Activated T-helper 17 cell treated with anti-CD3 and anti-CD28 coated beads, Interleukin-2, amount 50 U/mL, for 72 hours (primary cell): Measurements from ENCODE around the gene GTPBP3. TPM values are rescaled to one million over a fixed set of nuclear protein-coding genes. Genes with fewer than 3 reads are reported as not detected.
A peak's percentile ranks its signal among the peaks of the same experiment; 100 is the strongest.
"Not testable (repeated sequence)": the region's sequence is repeated elsewhere in the genome, so short reads cannot be mapped to it uniquely, and the experiment has no call there.

Experiments
- ATAC-seq: fragments of 150-1000 bp; cut with Tn5 transposase; replicated peaks from 2 replicates; pipeline ENCODE4 v1.10.0; 2021; ENCODE audit warnings: mild to moderate bottlenecking, moderate library complexity
- H3K27ac Mint-ChIP-seq: one replicate; pipeline ENCODE4 v1.8.0; 2022; ENCODE audit warnings: mixed read lengths
- H3K27me3 Mint-ChIP-seq: one replicate; pipeline ENCODE4 v1.8.0; 2022; ENCODE audit warnings: mixed read lengths
- H3K36me3 Mint-ChIP-seq: one replicate; pipeline ENCODE4 v1.8.0; 2022; ENCODE audit warnings: low read depth, mild to moderate bottlenecking, mixed read lengths
- H3K4me1 Mint-ChIP-seq: one replicate; pipeline ENCODE4 v1.8.0; 2022; ENCODE audit warnings: mixed read lengths
- H3K4me3 Mint-ChIP-seq: one replicate; pipeline ENCODE4 v1.8.0; 2022; ENCODE audit warnings: mild to moderate bottlenecking, mixed read lengths
- H3K9me3 Mint-ChIP-seq: one replicate; pipeline ENCODE4 v1.8.0; 2022; ENCODE audit warnings: mixed read lengths
- total RNA-seq, 2 donors: library from RNA; stranded (reverse); gene quantifications; one replicate each; pipeline ENCODE4 v1.2.3, GENCODE V29; 2022

GTPBP3 gene, protein sequence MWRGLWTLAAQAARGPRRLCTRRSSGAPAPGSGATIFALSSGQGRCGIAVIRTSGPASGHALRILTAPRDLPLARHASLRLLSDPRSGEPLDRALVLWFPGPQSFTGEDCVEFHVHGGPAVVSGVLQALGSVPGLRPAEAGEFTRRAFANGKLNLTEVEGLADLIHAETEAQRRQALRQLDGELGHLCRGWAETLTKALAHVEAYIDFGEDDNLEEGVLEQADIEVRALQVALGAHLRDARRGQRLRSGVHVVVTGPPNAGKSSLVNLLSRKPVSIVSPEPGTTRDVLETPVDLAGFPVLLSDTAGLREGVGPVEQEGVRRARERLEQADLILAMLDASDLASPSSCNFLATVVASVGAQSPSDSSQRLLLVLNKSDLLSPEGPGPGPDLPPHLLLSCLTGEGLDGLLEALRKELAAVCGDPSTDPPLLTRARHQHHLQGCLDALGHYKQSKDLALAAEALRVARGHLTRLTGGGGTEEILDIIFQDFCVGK
- 10 to 100 TPM; 14.7 to 29.6 TPM for total RNA-seq

DNA sequence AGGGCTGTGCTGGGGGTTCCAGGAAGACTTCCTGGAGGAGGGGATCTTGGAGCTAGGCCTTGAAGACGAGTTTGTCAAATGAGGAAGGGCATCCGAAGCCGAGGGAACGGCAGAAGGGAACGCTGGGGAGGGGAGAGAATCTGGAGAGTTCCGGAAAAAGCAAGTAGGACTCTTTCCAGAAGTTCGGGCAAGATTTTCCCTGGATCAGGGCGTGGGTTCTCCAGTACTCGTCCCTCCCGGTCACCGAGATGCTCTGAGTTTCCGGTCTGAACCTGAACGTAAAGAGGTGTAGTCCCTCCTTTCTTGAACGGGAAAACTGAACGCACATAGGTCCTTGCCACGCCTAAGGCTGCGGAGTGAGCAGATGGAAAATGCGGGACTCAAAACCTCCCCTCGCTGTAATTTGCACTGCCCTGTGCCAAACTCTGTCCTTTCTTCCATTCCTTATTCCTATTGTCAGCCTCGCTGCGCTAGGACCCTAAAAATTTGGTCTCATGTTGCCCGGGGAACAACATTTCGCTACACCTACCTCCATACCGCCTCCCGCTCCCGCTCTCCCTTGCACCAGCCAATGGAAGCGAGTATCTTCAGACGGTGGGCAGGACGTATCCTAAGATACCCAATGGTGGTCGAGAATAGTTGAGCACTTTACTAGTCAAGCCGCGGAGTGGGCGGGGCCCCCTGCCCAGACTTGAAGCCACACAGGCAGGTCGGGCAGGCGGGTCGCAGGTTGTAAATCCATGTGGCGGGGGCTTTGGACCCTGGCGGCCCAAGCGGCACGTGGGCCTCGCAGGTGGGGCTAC lies at the start of gene GTPBP3:
Gene GTPBP3, plus strand, starts transcription at position 682 of the 803 bp plus-strand sequence. Its CDS starts 59 bp downstream, at position 741.
- Mint-ChIP-seq H3K36me3 (no peaks in the 10 kb centered on the region), H3K27ac (peak within 1 kb of the TSS; percentile 74), H3K27me3 (no peaks in the 10 kb centered on the region), H3K4me1 (peaks cover 17% of the 10 kb centered on the region), H3K9me3 (no peaks in the 10 kb centered on the region), H3K4me3 (peak within 1 kb of the TSS; percentile 86)
- peak; percentile 95 for ATAC-seq

DNA sequence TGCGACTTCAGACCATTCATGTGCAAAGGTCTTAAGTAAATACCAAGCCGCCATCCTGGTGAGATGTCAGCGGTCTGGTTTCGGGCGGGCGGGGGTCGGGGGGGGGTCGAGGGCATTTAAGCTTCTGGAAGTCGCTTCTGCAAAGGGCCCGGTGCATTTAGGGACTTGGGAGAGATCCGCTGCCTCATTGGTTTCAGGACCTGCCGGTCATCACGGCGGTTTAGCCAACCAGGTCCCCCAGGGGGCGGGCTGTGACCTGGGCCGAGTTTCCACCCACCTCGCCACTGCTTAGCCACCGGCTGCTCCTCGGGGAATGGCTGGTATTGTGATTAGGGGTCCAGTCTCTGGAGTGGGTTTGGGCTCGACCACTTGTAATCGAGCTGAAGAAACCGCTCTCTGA lies 47.9 kb upstream of the GTPBP3 start:
- ATAC-seq: no peak
- no peak overlapping the region for H3K4me3 Mint-ChIP-seq
- no peaks in the 10 kb centered on the region for H3K9me3 Mint-ChIP-seq
- H3K36me3 Mint-ChIP-seq: no peaks in the 10 kb centered on the region
- H3K27me3 Mint-ChIP-seq: no peaks in the 10 kb centered on the region
- no peaks in the 10 kb centered on the region for H3K4me1 Mint-ChIP-seq
- H3K27ac Mint-ChIP-seq: no peak overlapping the region

DNA sequence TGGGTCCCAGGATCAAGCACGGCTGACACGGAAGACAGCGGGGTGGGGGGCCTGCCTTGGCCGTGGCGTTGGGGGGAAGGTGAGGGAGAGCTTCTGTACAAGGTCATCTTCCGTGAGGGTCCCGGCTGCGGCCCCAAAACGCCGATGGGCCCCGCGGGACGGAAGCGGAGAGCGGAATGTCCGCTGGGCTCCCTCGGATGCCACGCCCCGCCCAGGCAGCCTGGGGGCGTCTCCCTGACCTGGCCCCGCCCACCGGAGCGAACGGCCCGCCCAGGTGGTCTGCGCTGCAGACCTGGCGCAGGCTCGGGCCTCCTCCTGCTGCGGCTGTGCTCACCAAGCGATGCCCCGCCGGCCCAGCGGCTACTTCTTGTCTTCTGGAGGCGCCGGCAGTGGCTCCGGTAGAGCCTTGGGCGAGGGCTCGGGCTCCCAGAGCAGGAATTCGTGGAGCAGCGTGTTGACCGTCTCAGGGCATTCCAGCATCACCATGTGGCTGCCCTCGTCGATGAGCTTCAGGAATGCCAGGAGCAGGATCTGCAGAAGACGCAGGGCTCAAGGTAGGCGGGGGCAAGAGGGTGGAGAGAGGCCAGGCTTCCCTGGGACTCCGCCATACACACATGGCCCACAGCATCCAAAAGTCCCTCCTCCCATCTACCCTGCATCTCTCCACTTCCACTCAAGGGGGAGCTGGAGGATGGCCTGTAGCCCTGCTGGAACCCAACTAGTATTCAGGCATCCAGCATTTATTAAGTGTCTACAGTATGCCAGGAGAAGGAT lies 44.9 kb upstream of the GTPBP3 start:
- peak; percentile 96 for ATAC-seq
- peaks cover 5% of the 10 kb centered on the region for H3K36me3 Mint-ChIP-seq
- peak overlapping the region; percentile 84 for H3K4me3 Mint-ChIP-seq
- H3K27ac Mint-ChIP-seq: peak overlapping the region; percentile 67
- H3K27me3 Mint-ChIP-seq: no peaks in the 10 kb centered on the region
- no peaks in the 10 kb centered on the region for H3K4me1 Mint-ChIP-seq
- H3K9me3 Mint-ChIP-seq: no peaks in the 10 kb centered on the region

DNA sequence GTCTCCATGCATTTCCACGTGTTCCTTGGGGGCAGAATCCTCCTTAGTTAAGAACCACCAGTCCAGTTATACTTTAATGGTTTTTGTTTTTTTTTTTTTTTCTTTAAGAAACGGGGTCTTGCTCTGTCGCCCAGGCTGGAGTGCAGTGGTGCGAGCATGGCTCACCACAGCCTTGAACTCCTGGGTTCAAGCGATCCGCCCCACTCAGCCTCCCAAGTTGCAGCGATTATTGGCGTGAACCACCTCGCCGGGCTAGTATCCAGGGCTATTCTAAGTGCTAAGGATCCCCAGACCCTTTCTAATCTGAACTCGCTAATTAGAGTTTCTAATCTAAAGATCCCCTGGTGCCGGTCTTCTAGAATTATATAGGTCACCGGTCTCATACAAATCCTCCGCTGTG lies 43.7 kb upstream of the GTPBP3 start:
- Mint-ChIP-seq H3K27me3 (no peaks in the 10 kb centered on the region), H3K9me3 (no peaks in the 10 kb centered on the region), H3K4me3 (no peak overlapping the region), H3K36me3 (peaks cover 5% of the 10 kb centered on the region), H3K27ac (no peak overlapping the region), H3K4me1 (no peaks in the 10 kb centered on the region)
- no peak for ATAC-seq

DNA sequence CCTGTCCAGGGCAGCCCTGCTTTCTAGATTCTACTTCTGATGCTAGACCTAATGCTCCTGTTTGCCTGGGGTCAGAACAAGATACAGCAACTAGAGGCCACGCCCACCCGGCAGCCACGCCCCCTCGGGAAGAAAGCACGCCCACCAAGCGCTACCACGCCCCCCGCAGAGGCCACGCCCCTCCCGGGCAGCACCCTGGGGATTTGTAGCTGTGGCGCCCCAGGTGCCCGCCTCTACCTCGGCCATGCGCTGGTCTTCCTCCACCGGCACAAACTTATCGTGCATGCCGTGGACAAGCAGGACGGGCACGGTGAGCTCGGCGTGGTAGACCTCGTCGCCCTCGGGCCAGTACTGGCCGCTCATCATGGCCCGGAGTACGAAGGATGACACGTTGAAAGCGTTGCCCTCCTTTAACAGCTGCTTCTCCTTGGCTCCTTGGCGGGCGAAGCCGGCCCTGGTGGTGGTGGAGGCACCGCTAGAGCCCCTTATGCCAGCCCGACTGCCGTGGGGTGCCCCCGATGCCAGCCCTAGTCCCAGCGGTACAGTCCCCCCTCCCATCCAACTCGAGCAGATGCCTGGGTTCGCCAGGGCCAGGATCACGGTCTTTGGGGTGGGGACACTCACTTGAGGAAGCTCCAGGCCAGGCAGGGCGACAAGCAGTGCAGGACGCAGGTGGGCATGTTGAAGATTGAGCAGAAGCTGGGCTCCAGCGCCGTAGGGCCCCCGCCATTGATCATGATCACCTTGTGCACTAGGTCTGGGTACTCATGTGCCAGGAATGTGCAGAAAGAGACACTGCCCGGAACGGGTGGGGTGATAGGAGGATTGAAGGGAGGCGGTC lies 43.1 kb upstream of the GTPBP3 start:
- Mint-ChIP-seq H3K36me3 (peaks cover 5% of the 10 kb centered on the region), H3K4me1 (no peaks in the 10 kb centered on the region), H3K27ac (no peak overlapping the region), H3K27me3 (no peaks in the 10 kb centered on the region), H3K4me3 (no peak overlapping the region), H3K9me3 (no peaks in the 10 kb centered on the region)
- no peak for ATAC-seq

DNA sequence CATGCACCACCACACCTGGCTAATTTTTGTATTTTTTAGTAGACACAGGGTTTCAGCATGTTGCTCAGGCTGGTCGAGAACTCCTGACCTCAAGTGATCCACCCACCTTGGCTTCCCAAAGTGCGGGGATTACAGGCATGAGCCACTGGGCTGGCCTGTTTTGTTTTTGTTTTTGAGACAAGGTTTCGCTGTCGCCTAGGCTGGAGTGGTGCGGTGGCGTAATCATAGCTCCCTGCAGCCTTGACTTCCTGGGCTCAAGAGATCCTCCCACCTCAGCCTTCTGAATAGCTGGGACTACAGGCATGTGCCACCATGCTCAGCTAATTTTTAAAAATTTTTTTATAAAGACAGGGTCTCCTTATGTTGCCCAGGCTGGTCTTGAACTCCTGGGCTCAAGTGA lies 41.8 kb upstream of the GTPBP3 start:
- H3K27ac Mint-ChIP-seq, H3K4me3 Mint-ChIP-seq, H3K27me3 Mint-ChIP-seq, H3K4me1 Mint-ChIP-seq, H3K9me3 Mint-ChIP-seq, ATAC-seq, H3K36me3 Mint-ChIP-seq: not testable (repeated sequence)

DNA sequence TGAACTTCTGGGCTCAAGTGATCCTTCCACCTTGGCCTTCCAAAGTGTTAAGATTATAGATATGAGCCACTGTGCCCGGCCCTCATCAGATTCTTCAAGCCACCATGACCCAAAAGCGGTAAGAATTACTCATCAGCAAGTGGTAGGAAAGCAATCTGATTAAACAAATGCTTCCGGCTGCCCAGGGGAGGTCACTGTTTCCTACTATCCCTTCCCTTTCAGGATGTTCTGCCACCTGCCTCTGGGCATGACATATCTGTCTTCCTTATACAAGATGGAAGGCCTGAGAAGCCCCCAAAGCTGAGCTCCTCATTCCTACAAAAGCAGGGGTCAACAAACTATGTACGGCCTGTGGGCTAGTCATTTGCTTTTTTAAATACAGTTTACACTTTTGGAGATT lies 41.1 kb upstream of the GTPBP3 start:
- Mint-ChIP-seq H3K36me3 (peaks cover 5% of the 10 kb centered on the region), H3K9me3 (no peaks in the 10 kb centered on the region), H3K27me3 (no peaks in the 10 kb centered on the region), H3K4me1 (no peaks in the 10 kb centered on the region), H3K4me3 (no peak overlapping the region), H3K27ac (peak overlapping the region; percentile 76)
- peak; percentile 43 for ATAC-seq

DNA sequence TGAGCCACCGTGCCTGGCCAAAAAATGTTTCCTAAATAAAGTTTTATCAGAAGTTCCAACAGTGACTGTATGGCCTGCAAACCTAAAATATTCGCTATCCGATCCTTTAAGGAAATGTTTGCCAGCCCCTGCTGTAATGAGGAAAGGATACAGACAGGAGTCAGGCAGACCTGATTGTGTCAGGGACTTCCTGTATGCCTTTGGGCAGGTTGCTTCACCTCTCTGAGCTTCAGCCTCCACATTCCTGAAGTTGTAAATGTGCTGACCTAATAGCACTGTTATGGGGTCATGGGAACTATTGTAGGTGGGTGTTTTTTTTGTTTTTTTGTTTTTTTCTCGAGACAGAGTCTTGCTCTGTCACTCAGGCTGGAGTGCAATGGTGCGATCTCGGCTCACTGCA lies 40.4 kb upstream of the GTPBP3 start:
- no peaks in the 10 kb centered on the region for H3K27me3 Mint-ChIP-seq
- no peak overlapping the region for H3K27ac Mint-ChIP-seq
- no peaks in the 10 kb centered on the region for H3K4me1 Mint-ChIP-seq
- peaks cover 5% of the 10 kb centered on the region for H3K36me3 Mint-ChIP-seq
- H3K9me3 Mint-ChIP-seq: no peaks in the 10 kb centered on the region
- no peak for ATAC-seq
- H3K4me3 Mint-ChIP-seq: no peak overlapping the region

DNA sequence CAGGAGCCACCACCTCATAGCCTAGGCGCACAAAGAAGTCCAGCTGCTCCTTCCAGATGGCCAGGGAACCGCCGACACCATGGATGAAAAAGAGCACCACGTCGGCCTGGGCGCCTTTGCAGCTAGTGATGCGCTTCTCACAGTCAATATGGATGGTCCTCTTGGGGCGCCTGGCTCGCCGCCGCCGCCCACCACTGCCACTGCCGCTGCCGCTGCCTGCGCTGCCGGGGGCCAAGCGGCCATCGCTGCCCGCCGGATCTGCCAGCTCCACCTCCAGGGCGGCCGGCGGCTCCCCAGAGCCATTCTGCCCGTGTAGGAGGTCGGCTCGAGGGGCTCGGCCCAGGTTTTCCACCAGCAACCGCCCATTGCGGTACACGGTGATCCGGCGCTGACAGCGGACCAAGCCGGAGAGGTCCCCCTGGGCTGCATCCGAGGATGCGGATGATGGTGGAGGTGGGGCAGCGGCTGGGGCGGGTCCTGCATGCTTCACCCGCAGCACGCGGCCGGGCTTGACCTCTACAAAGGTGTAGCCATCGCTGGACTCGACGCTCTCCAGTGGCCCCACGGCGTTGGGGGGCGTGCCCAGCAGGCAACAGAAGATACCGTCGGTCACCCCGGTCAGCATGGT lies 36.2 kb upstream of the GTPBP3 start:
- Mint-ChIP-seq H3K27ac (no peak overlapping the region), H3K4me3 (peak overlapping the region; percentile 73), H3K27me3 (no peaks in the 10 kb centered on the region), H3K36me3 (peaks cover 5% of the 10 kb centered on the region), H3K9me3 (no peaks in the 10 kb centered on the region), H3K4me1 (no peaks in the 10 kb centered on the region)
- no peak for ATAC-seq

DNA sequence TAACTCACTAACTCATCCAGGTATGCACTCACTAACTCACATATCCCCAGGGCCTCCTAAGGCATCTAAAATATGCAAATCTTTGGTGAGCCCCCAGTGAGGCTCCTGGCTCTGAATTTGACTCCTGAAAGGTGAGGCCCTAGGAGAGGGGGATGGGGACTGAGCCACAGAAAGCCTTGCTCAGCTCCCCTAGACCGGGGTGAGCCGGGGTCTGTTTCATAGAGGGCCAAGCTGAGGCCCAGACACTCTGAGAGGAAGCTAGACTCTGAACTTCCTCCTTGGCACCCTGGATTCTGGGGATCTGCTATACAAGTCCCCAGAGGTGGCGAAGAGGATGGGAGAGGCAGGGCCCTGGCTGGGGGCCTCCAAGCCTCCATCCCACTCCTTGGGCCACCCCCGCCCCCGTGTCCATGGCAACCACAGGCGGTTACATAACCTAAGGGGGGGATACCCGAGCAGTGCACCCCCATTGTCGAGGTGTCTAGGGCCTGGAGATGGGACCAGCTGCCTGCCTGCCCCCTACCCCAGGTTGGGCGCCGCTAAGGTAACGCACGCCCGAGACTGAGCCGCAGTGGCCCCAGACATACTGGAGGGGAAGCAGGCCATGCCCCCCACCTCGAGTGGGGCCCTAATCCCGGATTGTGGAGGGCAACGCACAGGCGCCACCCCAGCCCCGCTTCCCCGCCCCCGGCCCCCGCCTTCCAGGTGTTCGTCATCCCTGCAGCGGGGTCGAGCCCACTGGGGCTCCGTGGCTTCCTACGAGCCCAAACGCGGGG lies 34.8 kb upstream of the GTPBP3 start:
- H3K4me1 Mint-ChIP-seq: peaks cover under 1% of the 10 kb centered on the region
- no peaks in the 10 kb centered on the region for H3K36me3 Mint-ChIP-seq
- ATAC-seq: no peak
- H3K27me3 Mint-ChIP-seq: no peaks in the 10 kb centered on the region
- H3K27ac Mint-ChIP-seq: no peak overlapping the region
- H3K4me3 Mint-ChIP-seq: peak overlapping the region; percentile 73
- H3K9me3 Mint-ChIP-seq: no peaks in the 10 kb centered on the region

DNA sequence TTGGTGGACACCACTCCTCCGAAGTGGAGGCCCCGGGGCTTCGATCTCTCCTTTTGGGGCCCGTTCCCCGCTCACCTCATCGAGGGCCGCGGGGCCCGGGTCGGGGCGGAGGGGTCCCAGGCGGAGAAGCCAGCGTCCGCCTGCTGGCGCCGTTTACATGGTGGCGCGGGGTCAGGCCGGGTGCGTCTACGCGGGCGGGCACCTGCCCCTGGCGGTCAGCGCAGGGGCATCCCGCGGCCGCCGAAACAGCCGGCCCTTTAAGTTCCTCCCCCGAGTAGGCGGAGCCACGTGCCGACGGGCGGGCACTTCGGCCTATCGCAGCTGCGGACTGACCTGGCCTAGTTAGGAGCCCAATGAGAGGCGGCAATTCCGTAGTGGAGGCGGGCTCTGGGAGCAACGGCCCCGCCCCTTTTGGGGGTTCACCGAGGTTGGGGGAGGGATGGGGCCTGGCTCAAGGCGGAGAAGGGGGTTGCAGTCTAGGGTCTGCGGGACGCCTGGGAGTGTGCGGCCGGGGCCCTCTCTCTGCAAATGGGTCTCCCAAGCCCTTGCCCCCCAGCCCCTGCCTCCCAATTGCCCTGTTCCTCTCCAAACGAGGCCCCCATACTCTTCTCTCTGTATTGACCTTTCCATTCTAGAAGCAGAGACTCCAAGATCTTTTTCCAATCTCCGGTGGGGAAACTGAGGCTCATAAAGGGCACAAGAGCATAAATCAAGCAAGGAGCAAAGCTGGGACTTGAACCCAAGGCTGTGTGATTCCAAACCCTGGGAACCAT lies 34.0 kb upstream of the GTPBP3 start, which contains the start of gene ABHD8:
Gene ABHD8, minus strand, starts transcription at position 259 of the 773 bp plus-strand sequence. CDS start 1,809 bp downstream, outside the sequence.
- H3K27ac Mint-ChIP-seq: peak within 1 kb of the TSS; percentile 71
- no peaks in the 10 kb centered on the region for H3K27me3 Mint-ChIP-seq
- H3K4me1 Mint-ChIP-seq: peaks cover 4% of the 10 kb centered on the region
- ATAC-seq: peak; percentile 78
- H3K4me3 Mint-ChIP-seq: peak within 1 kb of the TSS; percentile 86
- no peaks in the 10 kb centered on the region for H3K9me3 Mint-ChIP-seq
- H3K36me3 Mint-ChIP-seq: no peaks in the 10 kb centered on the region

DNA sequence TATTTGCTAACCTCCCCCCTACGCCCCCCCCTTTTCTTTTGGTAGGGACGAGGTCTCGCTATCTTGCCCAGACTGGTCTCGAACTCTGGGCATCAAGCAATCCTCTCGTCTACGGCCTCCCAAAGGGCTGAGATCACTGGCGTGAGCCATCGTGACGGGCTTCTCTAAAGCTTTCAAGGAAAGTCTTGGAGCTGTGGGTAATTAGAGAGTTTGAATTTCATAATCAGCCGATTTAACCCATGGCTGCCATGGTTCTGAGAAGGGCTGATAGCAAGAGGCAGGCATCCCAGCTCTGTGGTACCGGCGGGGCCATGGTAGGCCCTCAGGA lies 33.4 kb upstream of the GTPBP3 start:
- H3K4me3 Mint-ChIP-seq: peak overlapping the region; percentile 73
- H3K9me3 Mint-ChIP-seq: no peaks in the 10 kb centered on the region
- H3K27ac Mint-ChIP-seq: peak overlapping the region; percentile 71
- H3K27me3 Mint-ChIP-seq: no peaks in the 10 kb centered on the region
- no peaks in the 10 kb centered on the region for H3K36me3 Mint-ChIP-seq
- no peak for ATAC-seq
- peaks cover 5% of the 10 kb centered on the region for H3K4me1 Mint-ChIP-seq
